HepG2 (cell line): ENCODE results near the gene C10orf67. TPM values are rescaled to one million over a fixed set of nuclear protein-coding genes. Genes with fewer than 3 reads are reported as not detected.

ENCODE experiments used
- ATAC-seq: fragments of 200-7000 bp; cut with Tn5 transposase; 3 replicates; pipeline ENCODE4 v1.9.1; 2020; ENCODE audit warnings: mild to moderate bottlenecking, moderate library complexity
- BruUV-seq: library from RNA; stranded (reverse); fragments of 400-500 nt; replicated peaks from 2 replicates; lab custom pipeline; 2021; lab: Mats Ljungman, UMichigan
- CTCF ChIA-PET: fragments of 300-600 bp; formaldehyde crosslinking; extraction: SDS; loops from one replicate; lab custom pipeline; 2021; ENCODE audit warnings: low total read pairs, inconsistent platforms, low intra/inter-chr PET ratio; lab: Yijun Ruan, JAX
- POLR2A ChIA-PET: fragments of 350-600 bp; sonication (Branson Sonifier 250); formaldehyde crosslinking; loops from one replicate; lab custom pipeline; 2020; ENCODE audit warnings: antibody characterized with exemption, inconsistent platforms; lab: Yijun Ruan, JAX
- DNase-seq: peaks from one replicate; pipeline ENCODE4 v3.0.0-alpha.2; 2015; ENCODE audit warnings: low spot score
- FAIRE-seq: peaks from 3 replicates; lab custom pipeline; 2011; peaks lifted over from hg19 to GRCh38; lab: Jason Lieb, UNC
- H2AFZ ChIP-seq: one replicate; pipeline ENCODE4 v1.6.1; 2011; ENCODE audit warnings: low read length, inconsistent platforms
- H3K27ac ChIP-seq: fragments of 300-600 bp; 3 replicates; pipeline ENCODE4 v1.8.0; 2011; ENCODE audit warnings: mixed run types, mild to moderate bottlenecking, mixed read lengths, low read length, inconsistent platforms; ENCODE audit not compliant: insufficient read depth; ENCODE audit errors: extremely low read length
- H3K27me3 ChIP-seq, 2 experiments: fragments of 200-600 bp in 1 of 2; 2 replicates in 1 of 2; 3 replicates in 1 of 2; pipeline versions ENCODE4 v1.6.0 to v1.8.0; 2011; ENCODE audit warnings: low read length in 2 of 2, mild to moderate bottlenecking in 2 of 2, moderate library complexity in 2 of 2, inconsistent platforms in 1 of 2; ENCODE audit not compliant: insufficient read depth in 2 of 2, control insufficient read depth in 1 of 2
- H3K36me3 ChIP-seq, 2 experiments: fragments of 200-600 bp in 1 of 2; replicated peaks in 1 of 2; 2 replicates in 1 of 2; 3 replicates in 1 of 2; pipeline versions ENCODE4 v1.5.1 to v1.8.0; 2011; ENCODE audit warnings: low read length in 2 of 2, inconsistent platforms in 1 of 2; ENCODE audit not compliant: insufficient read depth in 2 of 2, control insufficient read depth in 1 of 2
- H3K4me1 ChIP-seq: 2 replicates; pipeline ENCODE4 v1.5.1; 2012; ENCODE audit warnings: low read length, inconsistent platforms; ENCODE audit not compliant: insufficient read depth
- H3K4me2 ChIP-seq: 2 replicates; pipeline ENCODE4 v1.6.0; 2011; ENCODE audit warnings: low read depth, low read length, inconsistent platforms
- H3K4me3 ChIP-seq, 3 experiments: fragments of 200-600 bp in 1 of 3; sonication (generic), shearing (Covaris generic) in 1 of 3; replicated peaks in 1 of 3; 2 replicates each; pipeline ENCODE4 v1.5.1; 2011 to 2016; ENCODE audit warnings: low read length in 3 of 3, inconsistent platforms in 2 of 3, low read depth in 2 of 3, mild to moderate bottlenecking in 2 of 3, control low read depth in 1 of 3, mixed read lengths in 1 of 3; ENCODE audit not compliant: insufficient read depth in 1 of 3
- H3K79me2 ChIP-seq: one replicate; pipeline ENCODE4 v1.6.1; 2011; ENCODE audit warnings: low read length, inconsistent platforms; ENCODE audit not compliant: insufficient read depth
- H3K9ac ChIP-seq: 2 replicates; pipeline ENCODE4 v1.6.0; 2011; ENCODE audit warnings: mild to moderate bottlenecking, low read depth, low read length, inconsistent platforms; ENCODE audit not compliant: insufficient read depth
- H3K9me3 ChIP-seq: 2 replicates; pipeline ENCODE4 v1.5.1; 2012; ENCODE audit warnings: mild to moderate bottlenecking, low read length
- H4K20me1 ChIP-seq: 2 replicates; pipeline ENCODE4 v1.6.0; 2011; ENCODE audit warnings: inconsistent platforms, mild to moderate bottlenecking, low read length, moderate library complexity; ENCODE audit not compliant: insufficient read depth
- AGO1 ChIP-seq: fragments of 200-400 bp; formaldehyde crosslinking; IDR thresholded peaks from 2 replicates; pipeline ENCODE4 v1.6.1; 2017; ENCODE audit warnings: mild to moderate bottlenecking, low read depth, low read length, moderate library complexity; ENCODE audit not compliant: poor library complexity, severe bottlenecking
- CBFB ChIP-seq: sonication (generic); formaldehyde crosslinking; IDR thresholded peaks from 2 replicates; pipeline ENCODE4 v1.4.0; 2020; ENCODE audit warnings: missing genetic modification reagents
- CEBPG ChIP-seq: IDR thresholded peaks from 2 replicates; pipeline ENCODE4 v1.6.1; 2016
- EHMT2 ChIP-seq: fragments of 200-600 bp; sonication (generic); IDR thresholded peaks from 2 replicates; pipeline ENCODE4 v1.7.0; 2017; ENCODE audit warnings: antibody characterized with exemption, low read depth, low read length, borderline replicate concordance
- STAT5B ChIP-seq: sonication (generic); formaldehyde crosslinking; IDR thresholded peaks from 2 replicates; pipeline ENCODE4 v1.4.0; 2020; ENCODE audit warnings: missing genetic modification reagents
- ZFAT ChIP-seq: sonication (generic); formaldehyde crosslinking; conservative IDR thresholded peaks from 2 replicates; pipeline ENCODE4 v1.8.1; 2023; ENCODE audit warnings: missing genetic modification reagents, inconsistent platforms
- ZNF138 ChIP-seq: sonication (generic); formaldehyde crosslinking; IDR thresholded peaks from 2 replicates; pipeline ENCODE4 v1.5.0; 2020; ENCODE audit warnings: mild to moderate bottlenecking, low read depth, missing genetic modification reagents
- ZNF230 ChIP-seq: sonication (generic); formaldehyde crosslinking; IDR thresholded peaks from 2 replicates; pipeline ENCODE4 v1.4.0; 2020; ENCODE audit warnings: mild to moderate bottlenecking, missing genetic modification reagents
- ZNF441 ChIP-seq: sonication (generic); formaldehyde crosslinking; IDR thresholded peaks from 2 replicates; pipeline ENCODE4 v1.7.0; 2021; ENCODE audit warnings: missing genetic modification reagents, borderline replicate concordance
- ZNF546 ChIP-seq: sonication (generic); formaldehyde crosslinking; conservative IDR thresholded peaks from 2 replicates; pipeline ENCODE4 v1.8.1; 2023; ENCODE audit warnings: mild to moderate bottlenecking, missing genetic modification reagents
- ZNF792 ChIP-seq: IDR thresholded peaks from 2 replicates; pipeline ENCODE4 v1.6.1; 2016
- WGBS: methylation state at CpG from one replicate; pipeline ENCODE4 v1.1.6; 2017; ENCODE audit warnings: low lambda C conversion rate; 5-methylcytosine and 5-hydroxymethylcytosine counted together
- in situ Hi-C: cut with HindIII; loops from 2 replicates; pipeline ENCODE4 v1.10.0; 2017; ENCODE audit warnings: low pct_unique_long_range_greater_than_20kb; ENCODE audit not compliant: extremely low pct_ligation_motif_present
- intact Hi-C: fragments of 100-400 bp; cut with micrococcal nuclease; formaldehyde crosslinking; loops from one replicate; pipeline ENCODE4 v1.10.0; 2022; ENCODE audit not compliant: unreplicated experiment
- polyA plus RNA-seq, 8 experiments: library from polyadenylated mRNA; depleted of rRNA in 3 of 8; stranded (reverse) in 7 of 8; unstranded in 1 of 8; fragments of >200 nt; fragmentation: Illumina TruSeq in 4 of 8; extraction: Trizol in 4 of 8; gene quantifications; 2 replicates each; pipeline versions ENCODE4 v1.2.1 to v1.2.3, GENCODE V29; 2011 to 2016; ENCODE audit warnings: low read depth in 4 of 8, missing spikeins in 1 of 8, mixed read lengths in 1 of 8; ENCODE audit not compliant: insufficient read depth in 1 of 8
- total RNA-seq, 5 experiments: library from RNA; depleted of rRNA; stranded (reverse); fragments of >200 nt; fragmentation: Illumina TruSeq; extraction: Trizol; gene quantifications; 2 replicates each; pipeline ENCODE4 v1.2.3, GENCODE V29; 2016; ENCODE audit warnings: low read depth in 1 of 5
- TF ChIP-seq, protein P1 (sequence below): sonication (generic); formaldehyde crosslinking; IDR thresholded peaks from 2 replicates; pipeline ENCODE4 v1.4.0; 2020; ENCODE audit warnings: missing genetic modification reagents, low read depth, mild to moderate bottlenecking, borderline replicate concordance
- TF ChIP-seq, protein P2 (sequence below): sonication (generic); formaldehyde crosslinking; IDR thresholded peaks from 2 replicates; pipeline ENCODE4 v1.8.0; 2022; ENCODE audit warnings: mild to moderate bottlenecking, missing genetic modification reagents
- TF ChIP-seq, protein P3 (sequence below): sonication (generic); formaldehyde crosslinking; IDR thresholded peaks from 2 replicates; pipeline ENCODE4 v1.5.0; 2020; ENCODE audit warnings: missing genetic modification reagents
- TF ChIP-seq, protein P4 (sequence below): sonication (generic); formaldehyde crosslinking; IDR thresholded peaks from 2 replicates; pipeline ENCODE4 v1.4.0; 2020; ENCODE audit warnings: mild to moderate bottlenecking, missing genetic modification reagents

Gene C10orf67
- total and polyA plus RNA-seq, 2 of the 13 experiments (the other 11 are each of a cell fraction or from before 2014, with no cell fraction given) = not detected

DNA sequence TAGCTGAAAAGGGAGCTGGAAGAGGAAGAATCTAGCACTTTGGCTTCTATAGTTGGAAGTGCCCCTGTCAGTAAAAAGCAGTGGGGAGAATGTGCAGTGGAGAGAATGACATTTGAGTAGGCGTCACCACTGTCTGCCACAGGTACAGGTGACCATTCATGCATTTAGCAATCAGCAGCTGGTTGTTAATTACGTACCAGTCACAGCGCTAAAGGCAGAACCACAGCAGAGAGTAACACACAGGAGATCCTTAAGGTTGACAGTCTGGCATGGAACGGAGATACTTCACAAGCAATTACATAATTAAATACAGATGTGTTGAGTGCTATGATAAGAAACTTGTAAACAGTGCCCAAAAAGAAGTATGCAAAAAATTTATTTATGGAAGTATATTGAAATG is 24.8 kb downstream of the C10orf67 start:
- 33% methylated on average over 4 of the region's 4 CpGs for WGBS
- in situ Hi-C loops = loop anchor here (5.0 to 10.0 kb wide), 2 partner anchors 202 to 375 kb away; no protein-coding TSS in a partner anchor
- DNase-seq (no peak), FAIRE-seq (no peak), ATAC-seq (no peak)
- intact Hi-C loops = no loop called here
- Histone ChIP-seq H3K27me3 (no peaks in the 10 kb centered on the region; a peak in 2 of 5 replicates), H3K9me3 (no peaks in the 10 kb centered on the region), H2AFZ (no peak overlapping the region), H3K27ac (no peak overlapping the region), H3K9ac (no peak overlapping the region), H3K4me1 (no peaks in the 10 kb centered on the region), H4K20me1 (no peaks in the 10 kb centered on the region), H3K4me3 (no peak overlapping the region), H3K4me2 (no peak overlapping the region), H3K79me2 (no peaks in the 10 kb centered on the region), H3K36me3 (no peaks in the 10 kb centered on the region)
- BruUV-seq = no TSS peak
- POLR2A ChIA-PET = no interaction called here
- CTCF ChIA-PET = no interaction called here
- TF ChIP-seq, protein P1, sequence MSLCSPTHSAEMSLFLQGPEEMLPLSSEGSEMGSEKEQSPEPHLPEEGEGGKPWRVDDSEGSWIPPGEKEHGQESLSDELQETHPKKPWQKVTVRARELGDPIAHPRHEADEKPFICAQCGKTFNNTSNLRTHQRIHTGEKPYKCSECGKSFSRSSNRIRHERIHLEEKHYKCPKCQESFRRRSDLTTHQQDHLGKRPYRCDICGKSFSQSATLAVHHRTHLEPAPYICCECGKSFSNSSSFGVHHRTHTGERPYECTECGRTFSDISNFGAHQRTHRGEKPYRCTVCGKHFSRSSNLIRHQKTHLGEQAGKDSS = no peak
- TF ChIP-seq ZNF441 (no peak), ZNF138 (CRISPR knock-in tag) (no peak), CEBPG (CRISPR knock-in tag) (no peak), ZNF230 (CRISPR knock-in tag) (no peak), ZNF546 (no peak), ZFAT (no peak), AGO1 (no peak), STAT5B (no peak), ZNF792 (no peak), CBFB (CRISPR knock-in tag) (no peak), EHMT2 (no peak)
- TF ChIP-seq, protein P2, sequence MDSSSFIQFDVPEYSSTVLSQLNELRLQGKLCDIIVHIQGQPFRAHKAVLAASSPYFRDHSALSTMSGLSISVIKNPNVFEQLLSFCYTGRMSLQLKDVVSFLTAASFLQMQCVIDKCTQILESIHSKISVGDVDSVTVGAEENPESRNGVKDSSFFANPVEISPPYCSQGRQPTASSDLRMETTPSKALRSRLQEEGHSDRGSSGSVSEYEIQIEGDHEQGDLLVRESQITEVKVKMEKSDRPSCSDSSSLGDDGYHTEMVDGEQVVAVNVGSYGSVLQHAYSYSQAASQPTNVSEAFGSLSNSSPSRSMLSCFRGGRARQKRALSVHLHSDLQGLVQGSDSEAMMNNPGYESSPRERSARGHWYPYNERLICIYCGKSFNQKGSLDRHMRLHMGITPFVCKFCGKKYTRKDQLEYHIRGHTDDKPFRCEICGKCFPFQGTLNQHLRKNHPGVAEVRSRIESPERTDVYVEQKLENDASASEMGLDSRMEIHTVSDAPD = no peak
- TF ChIP-seq, protein P3, sequence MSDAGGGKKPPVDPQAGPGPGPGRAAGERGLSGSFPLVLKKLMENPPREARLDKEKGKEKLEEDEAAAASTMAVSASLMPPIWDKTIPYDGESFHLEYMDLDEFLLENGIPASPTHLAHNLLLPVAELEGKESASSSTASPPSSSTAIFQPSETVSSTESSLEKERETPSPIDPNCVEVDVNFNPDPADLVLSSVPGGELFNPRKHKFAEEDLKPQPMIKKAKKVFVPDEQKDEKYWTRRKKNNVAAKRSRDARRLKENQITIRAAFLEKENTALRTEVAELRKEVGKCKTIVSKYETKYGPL (CRISPR knock-in tag) = no peak
- TF ChIP-seq, protein P4, sequence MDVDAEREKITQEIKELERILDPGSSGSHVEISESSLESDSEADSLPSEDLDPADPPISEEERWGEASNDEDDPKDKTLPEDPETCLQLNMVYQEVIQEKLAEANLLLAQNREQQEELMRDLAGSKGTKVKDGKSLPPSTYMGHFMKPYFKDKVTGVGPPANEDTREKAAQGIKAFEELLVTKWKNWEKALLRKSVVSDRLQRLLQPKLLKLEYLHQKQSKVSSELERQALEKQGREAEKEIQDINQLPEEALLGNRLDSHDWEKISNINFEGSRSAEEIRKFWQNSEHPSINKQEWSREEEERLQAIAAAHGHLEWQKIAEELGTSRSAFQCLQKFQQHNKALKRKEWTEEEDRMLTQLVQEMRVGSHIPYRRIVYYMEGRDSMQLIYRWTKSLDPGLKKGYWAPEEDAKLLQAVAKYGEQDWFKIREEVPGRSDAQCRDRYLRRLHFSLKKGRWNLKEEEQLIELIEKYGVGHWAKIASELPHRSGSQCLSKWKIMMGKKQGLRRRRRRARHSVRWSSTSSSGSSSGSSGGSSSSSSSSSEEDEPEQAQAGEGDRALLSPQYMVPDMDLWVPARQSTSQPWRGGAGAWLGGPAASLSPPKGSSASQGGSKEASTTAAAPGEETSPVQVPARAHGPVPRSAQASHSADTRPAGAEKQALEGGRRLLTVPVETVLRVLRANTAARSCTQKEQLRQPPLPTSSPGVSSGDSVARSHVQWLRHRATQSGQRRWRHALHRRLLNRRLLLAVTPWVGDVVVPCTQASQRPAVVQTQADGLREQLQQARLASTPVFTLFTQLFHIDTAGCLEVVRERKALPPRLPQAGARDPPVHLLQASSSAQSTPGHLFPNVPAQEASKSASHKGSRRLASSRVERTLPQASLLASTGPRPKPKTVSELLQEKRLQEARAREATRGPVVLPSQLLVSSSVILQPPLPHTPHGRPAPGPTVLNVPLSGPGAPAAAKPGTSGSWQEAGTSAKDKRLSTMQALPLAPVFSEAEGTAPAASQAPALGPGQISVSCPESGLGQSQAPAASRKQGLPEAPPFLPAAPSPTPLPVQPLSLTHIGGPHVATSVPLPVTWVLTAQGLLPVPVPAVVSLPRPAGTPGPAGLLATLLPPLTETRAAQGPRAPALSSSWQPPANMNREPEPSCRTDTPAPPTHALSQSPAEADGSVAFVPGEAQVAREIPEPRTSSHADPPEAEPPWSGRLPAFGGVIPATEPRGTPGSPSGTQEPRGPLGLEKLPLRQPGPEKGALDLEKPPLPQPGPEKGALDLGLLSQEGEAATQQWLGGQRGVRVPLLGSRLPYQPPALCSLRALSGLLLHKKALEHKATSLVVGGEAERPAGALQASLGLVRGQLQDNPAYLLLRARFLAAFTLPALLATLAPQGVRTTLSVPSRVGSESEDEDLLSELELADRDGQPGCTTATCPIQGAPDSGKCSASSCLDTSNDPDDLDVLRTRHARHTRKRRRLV (CRISPR knock-in tag) = no peak
